ENCODE measurements around the gene CHCHD6.

The CHCHD6 gene

GRCh38 chr3:126927401-126927750, 223.3 kb downstream of the CHCHD6 start:
- Histone ChIP-seq H3K27me3 (ENCODE audit: control insufficient read depth, insufficient read depth, low read length) (no peaks in the 10 kb centered on the region), H3K9me3 (ENCODE audit: control insufficient read depth, insufficient read depth, low read length) (no peaks in the 10 kb centered on the region), H3K36me3 (ENCODE audit: control insufficient read depth, insufficient read depth, low read length) (no peaks in the 10 kb centered on the region), H3K4me3 (ENCODE audit: low read depth, low read length) (no peak overlapping the region), H3K27ac (ENCODE audit: low read depth, low read length) (no peak overlapping the region), H3K9ac (ENCODE audit: low read depth, low read length) (no peak overlapping the region), H3K4me1 (ENCODE audit: control insufficient read depth, insufficient read depth, low read length) (no peaks in the 10 kb centered on the region)

DNA sequence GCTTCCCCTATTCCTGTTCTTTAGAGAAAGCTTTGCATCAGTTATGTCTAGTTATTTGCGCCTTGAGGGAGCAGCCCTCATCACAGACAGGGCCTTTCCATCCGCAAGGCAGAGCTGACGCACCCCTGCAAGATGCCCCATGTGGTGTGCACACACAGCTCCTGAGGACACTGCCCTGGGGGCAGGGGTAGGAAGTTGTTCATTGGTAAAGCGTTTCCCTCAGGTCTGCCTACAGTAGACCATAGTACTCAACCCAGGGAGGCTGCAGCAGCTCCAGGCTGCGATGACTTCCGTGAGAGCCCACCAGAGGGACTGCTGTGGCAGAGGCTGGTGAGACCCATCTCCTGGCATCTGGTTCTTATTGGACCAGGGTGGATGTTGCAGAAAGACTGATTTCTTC, 223.8 kb downstream of the CHCHD6 start:
- no peaks in the 10 kb centered on the region for H3K4me1 ChIP-seq (ENCODE audit: control insufficient read depth, insufficient read depth, low read length)
- no peak overlapping the region for H3K4me3 ChIP-seq (ENCODE audit: low read depth, low read length)
- H3K9ac ChIP-seq (ENCODE audit: low read depth, low read length): no peak overlapping the region
- H3K9me3 ChIP-seq (ENCODE audit: control insufficient read depth, insufficient read depth, low read length): no peaks in the 10 kb centered on the region
- H3K27me3 ChIP-seq (ENCODE audit: control insufficient read depth, insufficient read depth, low read length): no peaks in the 10 kb centered on the region
- H3K36me3 ChIP-seq (ENCODE audit: control insufficient read depth, insufficient read depth, low read length): no peaks in the 10 kb centered on the region
- H3K27ac ChIP-seq (ENCODE audit: low read depth, low read length): no peak overlapping the region

GRCh38 chr3:126928921-126929474, 225.0 kb downstream of the CHCHD6 start:
- H3K36me3 ChIP-seq (ENCODE audit: control insufficient read depth, insufficient read depth, low read length): no peaks in the 10 kb centered on the region
- no peak overlapping the region for H3K4me3 ChIP-seq (ENCODE audit: low read depth, low read length)
- no peaks in the 10 kb centered on the region for H3K4me1 ChIP-seq (ENCODE audit: control insufficient read depth, insufficient read depth, low read length)
- no peak overlapping the region for H3K27ac ChIP-seq (ENCODE audit: low read depth, low read length)
- no peak overlapping the region for H3K9ac ChIP-seq (ENCODE audit: low read depth, low read length)
- H3K27me3 ChIP-seq (ENCODE audit: control insufficient read depth, insufficient read depth, low read length): no peaks in the 10 kb centered on the region
- no peaks in the 10 kb centered on the region for H3K9me3 ChIP-seq (ENCODE audit: control insufficient read depth, insufficient read depth, low read length)

- Histone ChIP-seq H3K9me3 (ENCODE audit: control insufficient read depth, insufficient read depth, low read length) (no peaks in the 10 kb centered on the region), H3K27ac (ENCODE audit: low read depth, low read length) (no peak overlapping the region), H3K4me1 (ENCODE audit: control insufficient read depth, insufficient read depth, low read length) (no peaks in the 10 kb centered on the region), H3K36me3 (ENCODE audit: control insufficient read depth, insufficient read depth, low read length) (no peaks in the 10 kb centered on the region), H3K4me3 (ENCODE audit: low read depth, low read length) (no peak overlapping the region), H3K27me3 (ENCODE audit: control insufficient read depth, insufficient read depth, low read length) (no peaks in the 10 kb centered on the region), H3K9ac (ENCODE audit: low read depth, low read length) (no peak overlapping the region)
Measured at GRCh38 chr3:126930936-126931600, 227.0 kb downstream of the CHCHD6 start.

DNA sequence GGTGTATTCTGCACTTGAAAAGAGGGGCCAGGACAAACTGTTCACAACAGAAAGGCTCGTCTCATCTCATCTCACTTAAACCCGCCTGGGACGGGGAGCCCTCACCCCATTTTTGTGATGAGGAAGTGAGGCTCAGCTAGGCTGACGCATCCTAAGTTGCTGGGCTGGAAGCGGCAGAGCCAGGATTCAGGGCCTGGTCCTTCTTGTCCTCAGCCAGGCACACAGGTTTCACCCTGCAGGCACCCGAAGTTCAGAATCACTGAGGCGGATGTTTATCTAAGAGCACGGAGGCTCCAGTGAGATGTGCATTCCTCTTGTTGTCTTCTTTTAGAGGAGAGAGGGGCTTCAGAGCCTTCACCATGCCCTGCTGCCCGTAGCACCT, 227.8 kb downstream of the CHCHD6 start:
- no peak overlapping the region for H3K4me3 ChIP-seq (ENCODE audit: low read depth, low read length)
- H3K9ac ChIP-seq (ENCODE audit: low read depth, low read length): no peak overlapping the region
- no peak overlapping the region for H3K27ac ChIP-seq (ENCODE audit: low read depth, low read length)
- no peaks in the 10 kb centered on the region for H3K4me1 ChIP-seq (ENCODE audit: control insufficient read depth, insufficient read depth, low read length)
- H3K27me3 ChIP-seq (ENCODE audit: control insufficient read depth, insufficient read depth, low read length): no peaks in the 10 kb centered on the region
- H3K9me3 ChIP-seq (ENCODE audit: control insufficient read depth, insufficient read depth, low read length): no peaks in the 10 kb centered on the region
- H3K36me3 ChIP-seq (ENCODE audit: control insufficient read depth, insufficient read depth, low read length): no peaks in the 10 kb centered on the region

GRCh38 chr3:126932188-126932931, 228.3 kb downstream of the CHCHD6 start:
- no peak overlapping the region for H3K4me3 ChIP-seq (ENCODE audit: low read depth, low read length)
- no peak overlapping the region for H3K27ac ChIP-seq (ENCODE audit: low read depth, low read length)
- H3K4me1 ChIP-seq (ENCODE audit: control insufficient read depth, insufficient read depth, low read length): no peaks in the 10 kb centered on the region
- no peaks in the 10 kb centered on the region for H3K27me3 ChIP-seq (ENCODE audit: control insufficient read depth, insufficient read depth, low read length)
- no peak overlapping the region for H3K9ac ChIP-seq (ENCODE audit: low read depth, low read length)
- no peaks in the 10 kb centered on the region for H3K36me3 ChIP-seq (ENCODE audit: control insufficient read depth, insufficient read depth, low read length)
- no peaks in the 10 kb centered on the region for H3K9me3 ChIP-seq (ENCODE audit: control insufficient read depth, insufficient read depth, low read length)

DNA sequence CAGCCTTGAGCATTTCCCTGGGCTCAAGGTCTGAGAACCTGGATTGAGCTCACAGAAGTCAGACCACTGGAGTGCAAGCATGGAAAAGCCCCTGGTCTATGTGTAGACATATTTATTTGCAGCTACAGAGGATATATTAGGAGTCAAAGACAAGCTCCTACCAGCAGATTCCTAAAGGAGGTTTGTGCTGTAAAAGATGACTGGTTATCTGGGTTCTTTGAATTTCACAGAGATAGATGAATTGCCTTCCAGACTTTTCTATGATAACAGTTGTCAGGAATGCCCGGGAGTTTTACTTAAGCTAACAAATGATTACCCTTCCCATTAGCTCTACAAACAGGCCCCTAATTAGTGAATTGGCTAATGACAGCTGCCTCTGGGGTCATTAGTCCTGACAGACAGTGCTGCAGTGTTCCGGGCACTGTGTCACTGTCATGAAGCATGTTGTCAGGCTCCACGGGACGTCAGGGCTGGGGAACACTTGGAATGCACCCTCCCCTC, 230.0 kb downstream of the CHCHD6 start:
- Histone ChIP-seq H3K4me1 (ENCODE audit: control insufficient read depth, insufficient read depth, low read length) (no peaks in the 10 kb centered on the region), H3K9ac (ENCODE audit: low read depth, low read length) (no peak overlapping the region), H3K27me3 (ENCODE audit: control insufficient read depth, insufficient read depth, low read length) (no peaks in the 10 kb centered on the region), H3K36me3 (ENCODE audit: control insufficient read depth, insufficient read depth, low read length) (no peaks in the 10 kb centered on the region), H3K27ac (ENCODE audit: low read depth, low read length) (no peak overlapping the region), H3K9me3 (ENCODE audit: control insufficient read depth, insufficient read depth, low read length) (no peaks in the 10 kb centered on the region), H3K4me3 (ENCODE audit: low read depth, low read length) (no peak overlapping the region)

DNA sequence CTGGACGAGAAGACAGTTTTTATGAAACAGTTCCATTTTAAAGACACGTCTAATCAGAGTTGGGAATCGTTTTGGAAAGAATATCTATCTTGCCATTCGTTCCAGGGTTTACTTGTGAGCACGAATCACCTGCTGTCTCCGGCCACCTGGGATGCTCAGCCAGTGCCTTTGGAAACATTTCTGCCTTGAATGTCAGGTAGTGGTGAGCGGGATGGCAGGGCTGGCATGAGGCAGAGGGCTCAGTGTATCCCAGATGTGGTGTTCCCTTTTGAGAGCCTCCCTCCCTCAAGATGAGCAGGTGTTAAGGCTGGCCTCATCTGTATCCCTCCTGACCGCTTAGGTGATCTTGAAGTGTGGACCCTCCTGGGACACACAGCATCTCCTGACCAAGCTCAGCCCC, 231.0 kb downstream of the CHCHD6 start:
- H3K4me3 ChIP-seq (ENCODE audit: low read depth, low read length): no peak overlapping the region
- no peak overlapping the region for H3K27ac ChIP-seq (ENCODE audit: low read depth, low read length)
- H3K36me3 ChIP-seq (ENCODE audit: control insufficient read depth, insufficient read depth, low read length): no peaks in the 10 kb centered on the region
- H3K27me3 ChIP-seq (ENCODE audit: control insufficient read depth, insufficient read depth, low read length): no peaks in the 10 kb centered on the region
- no peaks in the 10 kb centered on the region for H3K4me1 ChIP-seq (ENCODE audit: control insufficient read depth, insufficient read depth, low read length)
- no peaks in the 10 kb centered on the region for H3K9me3 ChIP-seq (ENCODE audit: control insufficient read depth, insufficient read depth, low read length)
- H3K9ac ChIP-seq (ENCODE audit: low read depth, low read length): no peak overlapping the region

GRCh38 chr3:126935756-126936509, 231.9 kb downstream of the CHCHD6 start:
- no peaks in the 10 kb centered on the region for H3K9me3 ChIP-seq (ENCODE audit: control insufficient read depth, insufficient read depth, low read length)
- no peak overlapping the region for H3K27ac ChIP-seq (ENCODE audit: low read depth, low read length)
- no peaks in the 10 kb centered on the region for H3K27me3 ChIP-seq (ENCODE audit: control insufficient read depth, insufficient read depth, low read length)
- no peak overlapping the region for H3K4me3 ChIP-seq (ENCODE audit: low read depth, low read length)
- no peak overlapping the region for H3K9ac ChIP-seq (ENCODE audit: low read depth, low read length)
- H3K36me3 ChIP-seq (ENCODE audit: control insufficient read depth, insufficient read depth, low read length): no peaks in the 10 kb centered on the region
- no peaks in the 10 kb centered on the region for H3K4me1 ChIP-seq (ENCODE audit: control insufficient read depth, insufficient read depth, low read length)

DNA sequence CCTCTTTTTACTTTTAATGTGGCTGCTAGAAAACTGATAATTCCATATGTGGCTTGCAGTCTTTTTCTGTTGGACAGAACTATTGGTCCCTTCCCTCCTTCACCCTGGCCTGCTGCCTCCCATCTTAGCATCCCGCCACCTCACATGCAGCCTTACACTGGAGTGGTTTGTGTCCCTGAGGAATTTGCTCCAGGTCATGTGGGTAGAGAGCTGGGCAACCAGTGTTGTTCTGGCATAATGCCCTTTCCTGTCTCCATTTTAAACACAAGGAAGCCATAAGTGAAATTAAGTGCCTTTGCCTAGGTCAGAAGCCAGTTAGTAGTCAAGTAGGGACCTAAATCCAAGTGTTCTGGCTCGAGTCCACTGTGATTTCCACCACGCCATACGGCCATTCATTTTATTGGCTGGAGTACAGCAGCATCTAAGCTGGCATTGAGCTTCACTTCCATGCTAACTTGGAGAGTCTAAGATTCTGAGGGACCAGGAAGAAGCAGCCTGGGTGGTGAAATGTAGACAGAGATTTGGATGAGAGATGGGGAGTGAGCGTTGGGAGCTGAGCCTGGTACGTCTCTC, 232.9 kb downstream of the CHCHD6 start:
- no peak overlapping the region for H3K27ac ChIP-seq (ENCODE audit: low read depth, low read length)
- H3K4me3 ChIP-seq (ENCODE audit: low read depth, low read length): no peak overlapping the region
- no peaks in the 10 kb centered on the region for H3K9me3 ChIP-seq (ENCODE audit: control insufficient read depth, insufficient read depth, low read length)
- no peaks in the 10 kb centered on the region for H3K27me3 ChIP-seq (ENCODE audit: control insufficient read depth, insufficient read depth, low read length)
- no peaks in the 10 kb centered on the region for H3K36me3 ChIP-seq (ENCODE audit: control insufficient read depth, insufficient read depth, low read length)
- no peaks in the 10 kb centered on the region for H3K4me1 ChIP-seq (ENCODE audit: control insufficient read depth, insufficient read depth, low read length)
- H3K9ac ChIP-seq (ENCODE audit: low read depth, low read length): no peak overlapping the region

All from HUES48 (cell line).